Measurements from ENCODE around the gene UST.
A peak's percentile ranks its signal among the peaks of the same experiment; 100 is the strongest.

The UST gene, protein sequence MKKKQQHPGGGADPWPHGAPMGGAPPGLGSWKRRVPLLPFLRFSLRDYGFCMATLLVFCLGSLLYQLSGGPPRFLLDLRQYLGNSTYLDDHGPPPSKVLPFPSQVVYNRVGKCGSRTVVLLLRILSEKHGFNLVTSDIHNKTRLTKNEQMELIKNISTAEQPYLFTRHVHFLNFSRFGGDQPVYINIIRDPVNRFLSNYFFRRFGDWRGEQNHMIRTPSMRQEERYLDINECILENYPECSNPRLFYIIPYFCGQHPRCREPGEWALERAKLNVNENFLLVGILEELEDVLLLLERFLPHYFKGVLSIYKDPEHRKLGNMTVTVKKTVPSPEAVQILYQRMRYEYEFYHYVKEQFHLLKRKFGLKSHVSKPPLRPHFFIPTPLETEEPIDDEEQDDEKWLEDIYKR

DNA sequence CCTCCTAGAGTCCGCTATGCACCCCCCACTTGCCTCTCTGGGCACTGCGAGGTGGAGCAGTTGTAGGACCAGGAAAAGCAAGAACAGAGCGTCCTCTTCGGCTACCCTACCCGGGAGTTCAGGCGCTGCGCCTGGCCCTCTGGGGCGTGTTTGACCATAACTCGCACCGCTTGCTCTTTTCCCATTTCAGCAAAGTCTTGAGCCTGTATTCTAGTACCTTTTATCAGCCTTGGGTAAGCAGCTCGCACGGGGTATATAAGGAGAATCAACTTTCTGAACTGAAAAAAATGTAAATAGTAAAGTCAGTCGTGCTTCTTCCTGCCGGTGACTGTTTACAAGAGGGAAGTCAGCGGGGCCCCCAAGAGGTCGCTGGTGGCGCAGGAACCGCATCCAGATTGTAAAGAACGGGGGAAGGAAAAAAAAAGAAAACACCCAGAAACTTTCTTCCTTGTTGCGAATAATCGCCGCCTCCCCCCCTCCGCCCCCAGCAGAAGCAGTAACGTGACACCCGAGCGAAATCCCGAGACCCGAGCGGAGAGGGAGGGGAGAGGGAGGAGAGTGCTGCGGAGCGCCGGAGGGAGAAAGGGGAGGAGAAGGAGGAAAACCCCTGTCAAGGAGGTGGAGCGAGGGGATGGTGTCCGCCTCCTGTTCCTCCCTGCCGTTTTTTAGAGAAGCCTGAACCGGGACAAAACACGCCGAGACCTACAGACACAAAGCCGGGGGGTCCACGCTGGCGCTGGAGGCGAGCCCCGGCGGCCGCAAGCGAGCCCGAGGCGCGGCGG is at the start of gene UST:
UST (plus strand) TSS at position 668 of the 782 bp plus-strand sequence. CDS start 401 bp downstream, outside the sequence.
- peak; percentile 44 for DNase-seq

DNA sequence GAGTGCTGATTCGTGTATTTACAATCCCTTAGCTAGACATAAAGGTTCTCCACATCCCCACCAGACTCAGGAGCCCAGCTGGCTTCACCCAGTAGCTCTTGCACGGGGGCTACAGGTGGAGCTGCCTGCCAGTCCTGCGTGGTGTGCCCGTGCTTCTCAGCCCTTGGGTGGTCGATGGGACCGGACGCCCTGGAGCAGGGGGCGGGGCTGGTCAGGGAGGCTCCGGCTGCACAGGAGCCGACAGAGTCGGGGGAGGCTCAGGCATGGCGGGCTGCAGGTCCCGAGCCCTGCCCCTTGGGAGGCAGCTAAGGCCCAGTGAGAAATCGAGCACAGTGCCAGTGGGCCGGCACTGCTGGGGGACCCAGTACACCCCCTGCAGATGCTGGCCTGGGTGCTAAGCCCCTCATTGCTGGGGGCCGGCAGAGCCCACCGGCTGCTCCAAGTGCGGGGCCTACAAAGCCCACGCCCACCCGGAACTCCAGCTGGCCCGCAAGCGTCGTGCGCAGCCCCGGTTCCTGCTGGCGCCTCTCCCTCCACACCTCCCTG is 48.9 kb upstream of the UST start:
- no peak for DNase-seq

DNA sequence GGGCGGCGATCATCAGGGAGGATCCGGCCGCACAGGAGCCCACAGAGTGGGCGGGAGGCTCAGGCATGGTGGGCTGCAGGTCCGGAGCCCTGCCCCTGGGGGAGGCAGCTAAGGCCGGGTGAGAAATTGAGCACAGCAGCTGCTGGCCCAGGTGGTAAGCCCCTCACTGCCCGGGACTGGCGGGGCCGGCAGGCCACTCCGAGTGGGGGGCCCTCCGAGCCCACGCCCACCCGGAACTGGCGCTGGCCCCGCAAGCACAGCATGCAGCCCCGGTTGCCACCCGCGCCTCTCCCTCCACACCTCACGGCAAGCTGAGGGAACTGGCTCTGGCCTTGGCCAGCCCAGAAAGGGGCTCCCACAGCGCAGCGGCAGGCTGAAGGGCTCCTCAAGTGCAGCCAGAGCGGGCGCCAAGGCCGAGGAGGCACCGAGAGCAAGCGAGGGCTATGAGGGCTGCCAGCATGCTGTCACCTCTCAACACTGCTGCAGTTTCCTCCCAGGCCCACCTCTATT is 48.1 kb upstream of the UST start:
- DNase-seq, result no peak

DNA sequence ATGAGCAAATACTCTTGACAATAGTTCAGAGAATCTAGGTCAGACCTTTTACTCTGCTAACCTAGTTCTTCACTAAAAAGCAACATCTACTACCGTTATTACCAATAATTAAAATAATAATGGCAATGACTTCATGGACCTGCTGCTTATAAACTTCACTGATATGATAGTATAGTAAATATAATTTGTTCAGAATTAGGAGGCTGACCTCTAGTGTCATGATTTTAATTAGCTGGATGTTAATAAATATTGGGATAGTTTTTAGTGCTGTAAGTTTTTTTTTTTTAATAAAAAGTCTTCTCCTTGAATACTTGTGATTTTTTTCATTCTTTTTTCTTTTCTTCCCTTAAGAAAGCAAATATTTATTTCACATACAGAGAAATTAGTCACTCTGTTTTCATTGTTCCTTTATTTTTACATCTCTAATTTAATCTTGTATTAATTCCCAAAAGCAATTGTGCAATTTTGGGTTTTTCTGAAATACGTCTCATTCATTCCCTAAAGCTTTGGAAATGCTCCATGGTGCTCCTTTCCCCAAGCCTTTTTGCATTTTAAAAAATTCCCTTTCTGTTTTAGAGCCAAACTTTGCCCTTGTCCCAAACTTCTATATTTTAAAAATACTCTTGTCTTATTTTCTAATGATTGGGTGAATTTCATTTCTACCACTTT is 46.6 kb upstream of the UST start:
- no peak for DNase-seq

DNA sequence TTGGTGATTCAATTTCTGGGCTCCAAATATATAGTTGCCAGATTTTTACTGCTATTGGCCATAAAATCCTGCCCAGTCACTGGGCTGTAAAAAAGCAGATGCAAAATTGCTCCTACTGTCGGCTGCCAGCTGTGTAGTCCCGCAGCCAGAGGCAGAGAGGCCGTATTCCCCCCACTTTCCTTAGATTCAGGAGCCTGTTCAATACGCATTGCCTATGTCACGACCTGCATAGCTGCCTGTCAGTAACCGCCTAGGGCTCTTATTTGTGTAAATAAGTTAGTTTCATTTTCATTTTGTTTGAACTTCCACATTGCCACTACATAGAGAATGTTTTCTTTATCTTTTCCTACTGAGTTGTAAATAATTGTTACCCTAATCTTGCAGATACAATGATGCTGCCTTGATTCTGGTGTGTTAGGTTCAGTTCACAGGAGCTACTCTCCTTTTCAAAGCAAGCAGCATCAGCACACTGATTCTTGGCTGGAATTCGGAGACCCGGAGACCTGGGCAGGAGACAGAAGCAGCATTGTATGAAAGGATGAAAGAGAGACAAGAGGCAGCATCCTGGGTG is 46.0 kb upstream of the UST start:
- DNase-seq, result no peak

DNA sequence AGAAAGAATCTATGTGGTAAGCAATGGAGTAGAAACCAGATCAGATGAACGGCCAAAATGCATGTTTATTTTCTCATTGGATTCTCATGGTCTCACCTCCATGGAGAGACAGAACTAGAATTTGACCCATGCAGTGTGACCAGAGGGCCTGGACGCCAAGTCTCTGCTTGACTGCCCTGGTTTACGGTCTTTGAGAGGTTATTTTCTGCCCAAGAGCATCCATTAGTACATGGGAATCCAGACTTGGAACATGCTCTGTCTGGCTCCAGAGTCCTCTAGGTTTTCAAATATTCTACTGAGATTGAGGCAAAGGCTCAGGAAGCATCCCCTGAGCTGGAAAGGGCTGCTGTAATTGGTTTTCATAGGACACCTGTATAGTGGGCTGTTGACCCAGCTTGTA is 45.5 kb upstream of the UST start:
- DNase-seq, result no peak

DNA sequence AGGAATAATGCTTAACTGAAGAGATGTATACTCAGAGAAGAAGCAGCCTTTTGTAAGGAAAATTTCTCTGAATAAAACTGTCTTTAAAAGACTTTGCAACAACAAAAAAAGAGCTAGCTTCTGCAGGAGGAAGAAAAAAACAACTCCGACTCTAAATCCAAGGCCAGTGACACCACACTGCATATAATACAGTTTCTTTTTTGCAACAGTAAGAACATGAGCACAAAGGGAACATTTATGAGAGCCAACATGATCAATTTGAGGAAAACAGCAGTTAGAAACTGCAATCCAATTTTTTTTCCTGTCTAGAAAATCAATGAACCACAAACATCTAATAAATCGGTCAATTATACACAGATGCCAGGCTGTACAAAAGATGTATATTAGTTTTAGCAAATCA is 42.9 kb upstream of the UST start:
- DNase-seq, result no peak

DNA sequence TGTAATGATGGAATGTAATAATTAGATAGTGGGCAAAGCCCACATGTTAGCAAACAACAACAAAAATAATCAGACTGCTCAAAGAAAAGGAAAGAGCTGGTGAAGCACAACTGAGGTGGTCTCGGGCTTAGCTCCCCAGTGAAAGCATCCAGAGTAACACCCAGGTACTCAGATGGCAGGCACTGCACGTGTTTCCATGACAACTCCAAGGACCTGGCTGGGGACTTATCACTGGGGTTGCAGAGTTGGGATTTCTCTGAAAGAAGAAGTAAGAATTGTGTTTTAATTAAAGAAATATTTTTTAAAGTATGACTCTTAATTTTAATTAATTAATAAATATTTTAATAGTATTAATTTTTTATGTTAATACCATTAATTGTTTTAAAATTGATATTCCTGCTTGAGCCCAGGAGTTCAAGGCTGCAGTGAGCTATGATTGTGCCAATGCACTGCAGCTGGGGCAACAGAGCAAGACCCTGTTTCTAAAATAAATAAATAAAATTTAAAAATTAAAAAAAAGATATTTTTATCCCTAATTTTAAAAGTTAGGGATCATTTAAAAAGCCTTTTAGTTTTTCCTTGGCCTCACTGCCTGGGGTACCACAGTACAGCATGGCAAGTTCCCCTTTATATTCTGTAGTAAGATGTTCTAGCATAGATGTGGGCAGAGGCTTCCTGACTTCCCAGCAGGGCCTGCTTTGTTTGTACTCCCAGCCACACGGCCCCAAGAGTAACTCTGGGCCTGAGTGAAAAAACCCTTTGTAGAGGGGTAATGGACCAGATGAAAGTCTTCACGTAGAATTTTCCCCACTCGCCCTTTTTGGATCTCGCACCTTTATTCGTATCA is 42.2 kb upstream of the UST start:
- DNase-seq, result no peak

DNA sequence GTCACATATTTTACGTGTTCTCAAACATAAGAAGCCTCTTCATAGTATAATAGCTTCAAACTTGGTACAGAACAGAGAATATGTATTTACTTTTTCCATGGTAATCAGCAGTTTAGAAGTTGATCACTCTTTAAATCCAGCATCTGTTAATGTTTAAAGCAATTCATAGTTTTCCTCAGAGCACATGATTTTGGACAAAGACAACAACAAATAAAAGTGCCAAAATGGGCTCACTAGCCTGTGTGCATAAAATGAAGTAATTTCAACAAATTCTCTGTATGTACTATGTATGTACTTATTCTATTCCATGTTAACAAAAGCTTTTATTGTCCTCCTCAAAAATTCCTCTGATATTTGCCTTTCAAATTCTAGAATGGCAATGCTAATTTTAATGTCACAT is 38.1 kb upstream of the UST start:
- DNase-seq, result no peak

DNA sequence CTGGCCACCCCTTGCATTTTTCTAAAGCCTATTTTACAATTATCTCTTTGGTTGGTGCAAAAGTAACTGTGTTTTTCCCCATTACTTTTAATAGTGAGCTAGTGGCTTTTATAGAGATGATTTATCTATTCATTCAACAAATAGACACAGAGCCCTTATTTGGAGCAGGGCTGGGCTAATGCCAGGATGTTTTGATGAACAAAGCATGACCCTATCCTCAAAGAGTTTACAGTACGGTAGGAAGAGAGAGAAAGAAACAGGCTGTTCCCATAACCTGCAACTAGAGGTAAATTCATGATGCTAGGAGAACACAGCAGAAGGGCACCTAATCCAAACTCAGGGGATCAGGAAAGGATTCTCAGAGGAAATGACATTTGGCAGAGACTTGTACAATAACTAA is 37.3 kb upstream of the UST start:
- DNase-seq, result no peak

DNA sequence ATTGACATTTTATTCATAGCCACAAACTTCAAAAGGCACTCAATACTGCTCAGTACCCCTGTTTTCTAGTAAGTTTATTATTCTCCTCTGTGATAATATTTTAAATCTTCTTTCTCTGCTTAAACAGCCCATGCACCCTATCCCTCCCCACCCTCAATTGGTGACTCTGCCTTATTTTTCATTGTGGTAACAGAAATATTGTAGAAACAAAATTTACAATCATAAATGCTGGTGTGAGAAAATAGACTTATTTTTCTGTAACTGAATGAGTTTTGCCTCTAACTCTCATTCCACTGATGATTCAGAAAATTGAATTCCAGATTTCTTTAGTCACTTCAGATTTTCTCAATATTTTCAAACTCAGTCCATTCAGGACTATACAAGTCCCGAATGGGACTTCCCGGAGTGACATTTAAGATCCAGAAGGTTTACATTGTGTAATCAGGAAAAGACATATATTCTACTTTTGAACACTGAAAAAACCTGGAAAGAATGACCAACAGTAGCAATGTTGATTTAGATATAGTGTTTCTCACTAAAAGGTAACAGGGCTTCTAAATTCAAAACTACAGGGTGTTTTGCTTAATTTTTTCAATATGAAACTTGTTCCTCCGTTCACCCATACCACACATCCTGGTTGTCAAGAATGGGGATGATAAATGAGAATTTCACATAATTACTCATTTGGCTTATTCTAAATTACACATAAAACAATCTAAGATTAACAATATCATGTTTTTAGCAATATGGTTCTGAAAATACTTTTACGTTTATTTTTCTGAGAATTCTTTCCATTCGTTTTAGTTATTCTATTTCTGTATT is 34.8 kb upstream of the UST start:
- no peak for DNase-seq

DNA sequence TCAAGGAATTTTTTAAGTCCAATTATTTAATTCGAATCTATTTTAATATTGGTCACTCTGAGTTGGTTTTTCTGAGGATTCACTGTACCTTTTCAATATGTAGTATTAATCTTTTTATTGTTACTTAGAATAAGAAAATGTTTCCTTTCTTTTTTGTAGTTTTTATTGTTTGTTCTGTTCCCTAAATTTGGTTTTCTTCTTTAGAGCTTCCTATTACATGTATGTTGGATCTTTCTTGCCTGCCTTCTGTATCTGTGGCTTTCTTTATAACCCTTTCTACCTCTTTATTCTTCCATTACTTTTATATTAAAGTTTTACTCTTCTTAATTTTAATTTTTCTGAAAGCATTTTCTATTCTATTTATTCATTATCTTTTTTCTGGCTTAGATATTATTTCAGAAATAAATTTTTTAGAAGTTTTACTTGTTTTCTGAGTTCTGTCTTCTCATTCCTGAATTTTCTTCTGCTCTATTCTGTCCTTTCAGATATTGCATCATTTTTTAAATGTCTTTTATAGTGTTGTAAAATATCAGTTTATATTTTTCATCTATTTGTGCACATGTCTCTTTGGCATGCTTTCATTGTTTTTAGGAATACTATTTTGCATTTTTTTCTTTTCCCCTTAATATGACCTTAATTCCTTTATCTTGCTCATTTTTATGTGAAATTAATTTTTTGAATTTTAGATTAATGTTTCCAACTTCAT is 33.6 kb upstream of the UST start:
- no peak for DNase-seq

DNA sequence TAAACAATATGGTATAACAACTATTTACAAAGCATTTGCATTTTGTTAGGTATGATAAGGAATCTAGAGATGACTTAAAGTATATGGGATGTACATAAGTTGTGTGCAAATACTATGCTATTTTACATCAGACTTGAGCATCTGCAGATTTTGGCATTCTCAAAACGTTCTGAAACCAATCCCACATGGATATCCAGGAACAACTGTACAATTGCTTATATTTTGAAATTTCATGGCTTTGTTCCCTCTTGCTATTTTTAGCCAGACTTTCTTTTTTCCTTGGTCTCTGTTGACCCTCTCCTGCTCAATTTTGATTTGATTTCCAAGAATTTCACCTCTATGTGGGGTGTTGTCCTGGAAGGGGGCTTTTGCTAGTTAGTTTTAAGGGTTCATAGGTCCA is 32.9 kb upstream of the UST start:
- no peak for DNase-seq

DNA sequence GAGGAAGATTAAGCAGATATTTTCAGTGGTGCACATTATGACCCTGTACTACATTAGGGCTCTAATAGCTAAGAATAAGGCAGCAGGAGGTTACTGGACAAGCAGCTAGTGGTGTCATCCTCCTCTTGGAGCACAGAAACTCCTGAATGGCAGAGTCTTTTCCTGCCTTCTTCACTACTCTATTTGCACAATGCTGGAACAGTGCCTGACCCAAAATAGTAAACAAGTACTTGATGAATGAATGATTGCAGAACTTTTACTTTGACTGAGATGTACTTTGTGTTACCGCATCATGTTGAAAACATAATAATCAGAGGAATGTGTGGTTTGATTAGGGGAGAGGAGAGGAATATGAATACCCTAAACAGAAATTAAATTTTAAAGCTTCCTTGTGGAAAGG is 30.0 kb upstream of the UST start:
- DNase-seq, result no peak

DNA sequence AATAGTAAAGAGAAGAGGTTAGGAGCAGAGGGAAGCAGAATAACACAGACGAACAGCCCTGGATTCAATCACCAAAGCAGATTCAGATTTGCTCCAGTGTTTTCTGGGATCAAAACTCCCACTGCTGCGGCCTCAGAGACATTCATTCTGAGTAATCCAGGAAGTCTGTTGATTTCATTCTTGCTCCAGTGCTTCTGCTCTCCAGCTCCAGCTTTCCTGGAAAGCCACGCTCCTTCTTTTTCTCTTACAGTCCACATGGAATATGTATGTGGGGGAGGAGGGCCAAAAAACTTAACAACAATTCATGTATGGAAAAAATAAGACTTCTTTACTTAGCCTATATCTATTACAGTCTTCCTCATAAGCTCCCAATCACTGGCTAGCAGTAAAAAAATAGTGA is 26.4 kb upstream of the UST start:
- no peak for DNase-seq

DNA sequence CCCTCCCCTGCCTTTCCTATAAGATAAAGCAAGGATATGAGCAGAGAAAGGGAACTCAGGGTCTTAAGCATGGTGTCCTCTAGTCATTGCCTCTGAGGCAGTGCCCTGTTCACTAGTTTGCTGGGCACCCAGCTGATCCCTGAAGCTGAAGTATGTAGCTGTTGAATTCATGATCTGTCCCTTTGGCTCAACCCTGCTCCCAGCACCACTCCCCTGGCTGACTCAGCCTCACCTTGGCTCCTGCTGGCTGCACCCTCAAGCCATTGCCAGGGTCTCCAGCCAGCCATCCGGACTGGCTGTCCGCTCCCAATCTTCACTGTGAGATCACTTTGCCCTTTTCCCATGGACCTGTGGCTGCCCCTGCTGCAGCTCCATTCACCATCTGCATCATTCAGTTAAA is 25.9 kb upstream of the UST start:
- DNase-seq, result no peak

DNA sequence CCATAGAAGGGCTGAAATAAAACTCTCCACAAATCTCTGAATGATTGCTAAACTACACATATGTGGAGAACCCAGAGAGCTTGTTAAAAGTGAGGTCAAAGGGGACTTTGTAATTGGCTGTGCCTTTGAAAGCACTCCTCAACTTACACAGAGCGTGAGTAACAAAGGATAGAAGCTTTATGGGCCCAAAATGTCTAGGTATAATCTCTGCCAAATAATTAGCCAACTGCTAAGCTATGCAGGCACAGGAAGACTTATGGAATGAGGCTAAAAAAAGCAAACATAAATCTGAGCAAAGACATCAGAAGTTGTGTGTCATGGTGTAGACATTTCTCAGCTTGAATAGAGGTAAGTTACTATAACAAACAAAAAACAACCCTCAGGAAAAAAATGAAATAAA is 23.3 kb upstream of the UST start:
- no peak for DNase-seq

DNA sequence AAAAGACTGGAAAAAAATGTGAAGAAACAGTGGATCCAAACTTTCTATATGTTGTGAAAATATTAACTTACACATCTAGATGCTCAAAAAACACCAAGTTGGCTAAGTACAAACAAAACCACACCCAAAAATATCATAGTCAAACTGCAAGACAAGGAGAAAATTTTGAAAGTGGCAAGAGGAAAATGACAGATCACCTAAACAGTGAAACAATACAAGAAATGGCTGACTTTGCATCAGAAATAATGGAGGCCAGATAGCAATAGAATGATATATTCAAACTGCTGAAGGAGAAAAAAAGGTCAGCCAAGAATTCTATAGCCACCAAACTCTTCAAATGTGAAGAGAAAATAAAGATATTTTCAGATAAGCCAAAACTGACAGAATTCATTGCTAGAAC is 22.4 kb upstream of the UST start:
- DNase-seq, result no peak

DNA sequence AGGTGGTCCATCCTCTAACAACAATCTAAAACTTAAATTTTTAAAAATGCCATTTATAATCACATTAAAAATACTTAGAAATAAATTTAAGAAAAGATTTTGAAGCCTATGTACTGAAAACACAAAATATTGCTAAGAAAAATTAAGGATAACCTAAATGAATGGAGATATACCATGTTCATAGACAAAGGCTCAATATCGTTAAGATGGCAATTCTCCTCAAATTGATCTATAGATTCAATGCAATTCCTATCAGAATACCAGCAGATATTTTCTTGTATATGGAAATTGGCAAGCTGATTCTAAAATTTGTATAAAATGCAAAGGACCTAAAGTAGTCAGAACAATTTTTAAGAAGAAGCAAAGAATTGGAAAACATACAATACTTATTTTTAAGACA is 19.7 kb upstream of the UST start:
- no peak for DNase-seq

DNA sequence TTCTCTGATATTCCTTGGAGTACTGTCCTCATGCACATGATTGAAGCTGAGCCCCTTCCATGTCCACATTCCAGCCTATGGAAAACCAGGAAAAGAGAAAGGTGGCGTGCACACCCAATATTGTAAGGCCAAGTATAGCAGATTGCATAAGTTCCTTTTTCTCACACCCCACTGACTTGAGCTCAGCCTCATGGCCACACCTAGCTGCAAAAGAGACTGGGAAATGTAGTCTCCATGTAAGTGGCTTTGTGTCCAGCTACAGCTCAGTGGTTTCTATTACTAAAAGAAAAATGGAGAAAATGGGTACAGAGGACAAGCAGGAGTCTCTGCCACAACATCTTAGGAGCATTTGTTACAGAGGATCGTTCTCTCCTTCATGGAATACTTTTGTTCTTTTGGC is 10.8 kb upstream of the UST start:
- DNase-seq, result no peak
